CD14-positive monocyte (primary cell): ENCODE results near the gene ABCC4. TPM values are rescaled to one million over a fixed set of nuclear protein-coding genes. Genes with fewer than 3 reads are reported as not detected.

Experiments used
- DNase-seq, 3 donors: peaks; one replicate each; pipeline ENCODE4 v3.0.0-alpha.2; 2011 to 2022
- H2AFZ ChIP-seq: 2 replicates; pipeline ENCODE4 v1.6.0; 2012; ENCODE audit warnings: mild to moderate bottlenecking, low read depth, low read length, inconsistent platforms; ENCODE audit not compliant: insufficient read depth, poor library complexity, severe bottlenecking
- H3K27ac ChIP-seq, 2 donors: 1 replicate in 1 of 2; 2 replicates in 1 of 2; pipeline ENCODE4 v1.5.1; 2012 to 2013; ENCODE audit warnings: low read length in 2 of 2, control low read depth in 1 of 2, inconsistent platforms in 1 of 2, low read depth in 1 of 2, mild to moderate bottlenecking in 1 of 2
- H3K27me3 ChIP-seq, 2 donors: one replicate each; pipeline versions ENCODE4 v1.6.0 to v1.6.1; 2011 to 2013; ENCODE audit warnings: low read length in 2 of 2; ENCODE audit not compliant: control insufficient read depth in 2 of 2, insufficient read depth in 2 of 2
- H3K36me3 ChIP-seq, 2 donors: replicated peaks in 1 of 2; 1 replicate in 1 of 2; 2 replicates in 1 of 2; pipeline versions ENCODE4 v1.5.1 to v1.6.1; 2012 to 2013; ENCODE audit warnings: low read length in 2 of 2, control low read depth in 1 of 2, inconsistent platforms in 1 of 2, mild to moderate bottlenecking in 1 of 2; ENCODE audit not compliant: insufficient read depth in 2 of 2, control insufficient read depth in 1 of 2
- H3K4me1 ChIP-seq, 2 donors: 1 replicate in 1 of 2; 2 replicates in 1 of 2; pipeline versions ENCODE4 v1.5.1 to v1.6.1; 2012 to 2013; ENCODE audit warnings: low read length in 2 of 2, control low read depth in 1 of 2, inconsistent platforms in 1 of 2, mild to moderate bottlenecking in 1 of 2, moderate library complexity in 1 of 2; ENCODE audit not compliant: insufficient read depth in 2 of 2, control insufficient read depth in 1 of 2
- H3K4me2 ChIP-seq: replicated peaks from 2 replicates; pipeline ENCODE3; 2012; ENCODE audit warnings: low read length, moderate library complexity, mild to moderate bottlenecking; ENCODE audit not compliant: poor library complexity, severe bottlenecking; ENCODE audit errors: extremely low read depth
- H3K4me3 ChIP-seq, 3 experiments: fragments of 200-600 bp in 1 of 3; sonication (generic) in 1 of 3; replicated peaks in 1 of 3; 1 replicate in 2 of 3; 2 replicates in 1 of 3; pipeline ENCODE4 v1.5.1; 2011 to 2013; ENCODE audit warnings: low read length in 3 of 3, mild to moderate bottlenecking in 3 of 3, control low read depth in 2 of 3, low read depth in 2 of 3, inconsistent platforms in 1 of 3, moderate library complexity in 1 of 3
- H3K79me2 ChIP-seq: 2 replicates; pipeline ENCODE4 v1.6.0; 2012; ENCODE audit warnings: mild to moderate bottlenecking, control low read depth, inconsistent platforms, low read length, moderate library complexity; ENCODE audit not compliant: insufficient read depth
- H3K9ac ChIP-seq: 2 replicates; pipeline ENCODE4 v1.6.0; 2017; ENCODE audit warnings: low read length, mild to moderate bottlenecking; ENCODE audit not compliant: insufficient read depth, poor library complexity, severe bottlenecking
- H3K9me3 ChIP-seq, 2 donors: replicated peaks in 1 of 2; 1 replicate in 1 of 2; 2 replicates in 1 of 2; pipeline versions ENCODE4 v1.5.1 to v1.6.1; 2012 to 2013; ENCODE audit warnings: low read length in 2 of 2, control low read depth in 1 of 2; ENCODE audit not compliant: control insufficient read depth in 1 of 2, insufficient read depth in 1 of 2
- H4K20me1 ChIP-seq: 2 replicates; pipeline ENCODE4 v1.6.0; 2012; ENCODE audit warnings: mild to moderate bottlenecking, low read length, control low read depth, moderate library complexity; ENCODE audit not compliant: insufficient read depth
- H3K27ac Mint-ChIP-seq, 7 donors: one replicate each; pipeline ENCODE4 v1.8.0; 2020; ENCODE audit warnings: mild to moderate bottlenecking in 7 of 7, mixed read lengths in 7 of 7, moderate library complexity in 6 of 7, inconsistent platforms in 2 of 7
- H3K27me3 Mint-ChIP-seq, 3 donors: one replicate each; pipeline ENCODE4 v1.8.0; 2021 to 2022; ENCODE audit warnings: low read depth in 3 of 3, mild to moderate bottlenecking in 3 of 3, mixed read lengths in 3 of 3, moderate library complexity in 3 of 3, inconsistent platforms in 1 of 3
- H3K36me3 Mint-ChIP-seq, 2 donors: one replicate each; pipeline ENCODE4 v1.8.0; 2020; ENCODE audit warnings: mixed read lengths in 2 of 2, inconsistent platforms in 1 of 2, mild to moderate bottlenecking in 1 of 2
- H3K4me1 Mint-ChIP-seq: one replicate; pipeline ENCODE4 v1.8.0; 2020; ENCODE audit warnings: mild to moderate bottlenecking, mixed read lengths
- H3K4me3 Mint-ChIP-seq, 2 donors: one replicate each; pipeline ENCODE4 v1.8.0; 2020; ENCODE audit warnings: mild to moderate bottlenecking in 2 of 2, mixed read lengths in 2 of 2, moderate library complexity in 1 of 2
- H3K9me3 Mint-ChIP-seq, 7 donors: one replicate each; pipeline ENCODE4 v1.8.0; 2020 to 2022; ENCODE audit warnings: mixed read lengths in 7 of 7, mild to moderate bottlenecking in 6 of 7, moderate library complexity in 6 of 7, inconsistent platforms in 2 of 7
- WGBS: methylation state at CpG from one replicate; pipeline ENCODE4 v1.1.5; 2013; ENCODE audit warnings: missing lambda C conversion rate; ENCODE audit not compliant: insufficient coverage; 5-methylcytosine and 5-hydroxymethylcytosine counted together
- intact Hi-C, 2 donors: fragments of 100-400 bp; cut with micrococcal nuclease; formaldehyde crosslinking; loops; one replicate each; pipeline versions ENCODE4 v1.15.0 to v1.15.1; 2023
- polyA plus RNA-seq, 3 donors: library from polyadenylated mRNA; depleted of rRNA in 1 of 3; unstranded in 2 of 3; stranded (reverse) in 1 of 3; fragments of 300-500 nt in 2 of 3; fragments of >200 nt in 1 of 3; fragmentation: Illumina TruSeq in 2 of 3; gene quantifications; 1 replicate in 2 of 3; 2 replicates in 1 of 3; pipeline ENCODE4 v1.2.3, GENCODE V29; 2012 to 2021
- TF ChIP-seq, protein P1 (sequence below): fragments of 200-600 bp; IDR thresholded peaks from one replicate; pipeline ENCODE4 v1.8.0; 2022; ENCODE audit warnings: antibody characterized with exemption, mild to moderate bottlenecking

Gene ABCC4
- polyA plus RNA-seq, 3 donors, result 0.96 to 2.5 (median 1.7) TPM

GRCh38 chr13:95247852-95248251, 53.4 kb downstream of the ABCC4 start:
- Histone ChIP-seq H3K4me2 (no peak overlapping the region), H3K4me3 (no peak overlapping the region), H4K20me1 (no peaks in the 10 kb centered on the region), H3K4me1 (peaks cover 14 to 15% of the 10 kb centered on the region in 2 donors), H3K79me2 (no peaks in the 10 kb centered on the region), H2AFZ (no peak overlapping the region), H3K27ac (no peak overlapping the region), H3K27me3 (no peaks in the 10 kb centered on the region), H3K36me3 (no peaks in the 10 kb centered on the region), H3K9ac (no peak overlapping the region), H3K9me3 (no peaks in the 10 kb centered on the region)
- WGBS, result 22% methylated on average over 1 of the region's 2 CpGs
- no peaks in the 10 kb centered on the region for H3K9me3 Mint-ChIP-seq
- TF ChIP-seq, protein P1, sequence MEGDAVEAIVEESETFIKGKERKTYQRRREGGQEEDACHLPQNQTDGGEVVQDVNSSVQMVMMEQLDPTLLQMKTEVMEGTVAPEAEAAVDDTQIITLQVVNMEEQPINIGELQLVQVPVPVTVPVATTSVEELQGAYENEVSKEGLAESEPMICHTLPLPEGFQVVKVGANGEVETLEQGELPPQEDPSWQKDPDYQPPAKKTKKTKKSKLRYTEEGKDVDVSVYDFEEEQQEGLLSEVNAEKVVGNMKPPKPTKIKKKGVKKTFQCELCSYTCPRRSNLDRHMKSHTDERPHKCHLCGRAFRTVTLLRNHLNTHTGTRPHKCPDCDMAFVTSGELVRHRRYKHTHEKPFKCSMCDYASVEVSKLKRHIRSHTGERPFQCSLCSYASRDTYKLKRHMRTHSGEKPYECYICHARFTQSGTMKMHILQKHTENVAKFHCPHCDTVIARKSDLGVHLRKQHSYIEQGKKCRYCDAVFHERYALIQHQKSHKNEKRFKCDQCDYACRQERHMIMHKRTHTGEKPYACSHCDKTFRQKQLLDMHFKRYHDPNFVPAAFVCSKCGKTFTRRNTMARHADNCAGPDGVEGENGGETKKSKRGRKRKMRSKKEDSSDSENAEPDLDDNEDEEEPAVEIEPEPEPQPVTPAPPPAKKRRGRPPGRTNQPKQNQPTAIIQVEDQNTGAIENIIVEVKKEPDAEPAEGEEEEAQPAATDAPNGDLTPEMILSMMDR, result no peak
- H3K36me3 Mint-ChIP-seq, result peaks cover 0 to 4% of the 10 kb centered on the region in 2 donors
- H3K4me3 Mint-ChIP-seq, result no peak overlapping the region
- H3K4me1 Mint-ChIP-seq, result peaks cover 26% of the 10 kb centered on the region
- H3K27ac Mint-ChIP-seq, result no peak overlapping the region
- intact Hi-C loops, result no loop called here
- H3K27me3 Mint-ChIP-seq, result peaks cover 0 to 5% (median under 1%) of the 10 kb centered on the region in 3 donors
- DNase-seq, result no peak

- no peaks in the 10 kb centered on the region for H4K20me1 ChIP-seq
- H3K9me3 ChIP-seq, result no peaks in the 10 kb centered on the region
- H3K36me3 ChIP-seq, result no peaks in the 10 kb centered on the region
- DNase-seq, result no peak
- H3K9me3 Mint-ChIP-seq, result no peaks in the 10 kb centered on the region
- no peak overlapping the region for H3K27ac Mint-ChIP-seq
- H3K27me3 Mint-ChIP-seq, result peaks cover 0 to 5% (median 0%) of the 10 kb centered on the region in 3 donors
- peaks cover 0 to 4% of the 10 kb centered on the region in 2 donors for H3K36me3 Mint-ChIP-seq
- no peak overlapping the region for H3K4me3 ChIP-seq
- H3K27ac ChIP-seq, result no peak overlapping the region
- H3K9ac ChIP-seq, result no peak overlapping the region
- no peaks in the 10 kb centered on the region for H3K27me3 ChIP-seq
- 33% methylated on average over 2 of the region's 4 CpGs for WGBS
- no peak overlapping the region for H2AFZ ChIP-seq
- peaks cover 14 to 15% of the 10 kb centered on the region in 2 donors for H3K4me1 ChIP-seq
- no peak overlapping the region for H3K4me2 ChIP-seq
- TF ChIP-seq, protein P1, result no peak
- no peak overlapping the region for H3K4me3 Mint-ChIP-seq
- H3K79me2 ChIP-seq, result no peaks in the 10 kb centered on the region
- peaks cover 26% of the 10 kb centered on the region for H3K4me1 Mint-ChIP-seq
- intact Hi-C loops, result no loop called here
These were observed 54.1 kb downstream of the ABCC4 start for GRCh38 chr13:95247171-95247570.
